ENCODE results near the gene KIF9.
"Not testable (repeated sequence)": the region's sequence is repeated elsewhere in the genome, so short reads cannot be mapped to it uniquely, and the experiment has no call there.

The KIF9 gene

GRCh38 chr3:47282424-47283192 lies at the start of gene KIF9, which contains the start of gene KLHL18:
Gene KIF9, minus strand, starts transcription at chr3:47282799. Its CDS starts 5,425 bp downstream, at chr3:47277374.
Gene KLHL18, plus strand, starts transcription at chr3:47282944. Its CDS starts 22 bp downstream, at chr3:47282966.
- TF ChIP-seq CTCF (IDR thresholded peaks at IDR 0.05): no peak
- DNase-seq (ENCODE audit: low spot score): peak; percentile 96
- peak within 1 kb of the TSS; percentile 85 to 97 for H3K27ac ChIP-seq

DNA sequence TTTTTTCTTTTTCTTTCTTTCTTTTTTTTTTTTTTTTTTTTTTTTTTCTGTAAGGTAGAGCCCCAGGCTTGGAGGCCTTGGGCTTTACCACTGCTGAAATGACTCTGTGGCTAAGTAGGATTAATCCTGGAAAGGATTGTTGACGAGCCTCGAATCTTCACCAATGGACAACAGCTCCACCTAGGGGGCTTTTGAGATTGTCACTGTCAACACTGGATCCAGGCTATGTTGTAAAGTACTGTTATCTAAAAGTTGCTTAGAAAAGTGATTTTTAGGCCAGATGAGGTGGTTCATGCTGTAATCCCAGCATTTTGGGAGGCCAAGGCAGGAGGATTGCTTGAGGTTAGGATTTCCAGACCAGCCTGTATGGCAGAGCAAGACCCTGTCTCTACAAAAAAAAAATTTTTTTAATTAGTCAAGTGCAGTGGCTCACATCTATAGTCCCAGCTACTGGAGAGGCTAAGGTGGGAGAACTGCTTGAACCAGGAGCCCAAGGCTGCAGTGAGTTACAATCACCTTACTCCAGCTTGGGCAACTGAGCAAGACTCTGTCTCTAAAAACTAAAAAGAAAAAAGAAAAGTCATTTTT lies 41.8 kb upstream of the KIF9 start:
- H3K27ac ChIP-seq: no peak overlapping the region
- TF ChIP-seq CTCF (IDR thresholded peaks at IDR 0.05): no peak
- no peak overlapping the region for H3K4me3 ChIP-seq
- no peak for DNase-seq (ENCODE audit: low spot score)

More at GRCh38 chr3:47282424-47283192, at the start of gene KIF9, which contains the start of gene KLHL18:
- H3K4me3 ChIP-seq: peak within 1 kb of the TSS; percentile 82

DNA sequence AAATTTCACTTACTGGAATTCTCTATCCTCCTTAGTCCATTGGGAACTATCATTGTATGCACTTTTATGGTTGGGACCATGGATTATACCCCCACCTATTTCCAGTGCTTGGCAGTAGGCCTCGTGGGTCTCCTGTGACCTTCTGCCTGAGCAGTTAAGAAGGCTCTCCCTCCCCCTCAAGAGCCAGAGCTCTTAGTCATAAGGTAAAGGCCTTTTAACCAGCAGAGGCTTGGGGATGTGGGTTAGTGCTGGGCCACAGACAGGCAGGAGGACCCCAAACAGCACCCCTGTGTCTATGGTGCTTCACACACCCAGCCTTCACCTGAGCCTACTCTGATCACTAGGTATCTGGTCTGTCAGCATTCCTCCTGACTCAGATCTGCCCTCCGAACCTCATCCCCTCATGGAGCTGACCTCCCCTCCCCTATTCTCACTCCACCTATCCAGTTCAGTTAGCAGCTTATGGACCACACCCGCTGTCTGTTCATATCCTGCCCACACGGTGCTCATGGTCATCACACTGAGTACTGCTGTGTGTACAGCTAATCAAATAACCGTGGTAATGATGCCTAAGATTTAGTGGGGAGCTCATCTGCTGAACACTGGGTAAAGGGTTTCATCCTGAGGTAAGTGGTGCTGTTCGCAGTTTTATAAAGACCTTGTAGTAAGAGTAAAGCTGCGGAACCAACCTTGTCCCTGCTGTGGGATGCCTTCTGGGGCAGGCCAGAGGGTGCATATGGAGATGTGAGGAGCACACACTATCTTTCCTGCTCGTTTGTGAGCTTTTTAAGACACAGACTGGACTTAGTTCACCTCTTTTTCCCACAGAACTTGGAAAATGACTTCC lies 41.1 kb upstream of the KIF9 start:
- H3K4me3 ChIP-seq: no peak overlapping the region
- no peak for TF ChIP-seq CTCF (IDR thresholded peaks at IDR 0.05)
- DNase-seq (ENCODE audit: low spot score): no peak
- no peak overlapping the region for H3K27ac ChIP-seq

GRCh38 chr3:47319956-47320355 lies 37.4 kb upstream of the KIF9 start:
- Histone ChIP-seq H3K4me3 (no peak overlapping the region), H3K27ac (no peak overlapping the region)
- DNase-seq (ENCODE audit: low spot score): no peak
- TF ChIP-seq CTCF (IDR thresholded peaks at IDR 0.05): no peak

DNA sequence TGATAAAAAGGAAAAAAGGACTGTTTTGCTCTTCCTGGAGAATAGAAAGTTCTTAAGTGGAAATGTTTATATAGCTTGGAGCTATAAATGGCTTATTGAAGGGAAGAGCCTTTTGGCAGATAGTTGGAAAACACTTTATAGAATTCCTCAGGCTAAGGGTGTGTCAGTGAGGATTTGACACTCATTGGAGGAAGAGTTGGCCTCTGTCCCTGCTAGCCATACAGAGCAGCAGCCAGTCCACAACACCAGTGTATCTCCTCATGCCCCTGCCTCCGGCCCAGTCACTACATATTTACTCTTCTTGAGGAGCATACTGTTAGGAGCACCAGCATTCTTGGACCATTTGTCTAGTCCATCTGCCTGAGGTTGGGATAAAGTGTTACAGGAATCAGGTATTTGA lies 36.3 kb upstream of the KIF9 start:
- Histone ChIP-seq H3K4me3 (no peak overlapping the region), H3K27ac (no peak overlapping the region)
- no peak for TF ChIP-seq CTCF (IDR thresholded peaks at IDR 0.05)
- DNase-seq (ENCODE audit: low spot score): no peak

DNA sequence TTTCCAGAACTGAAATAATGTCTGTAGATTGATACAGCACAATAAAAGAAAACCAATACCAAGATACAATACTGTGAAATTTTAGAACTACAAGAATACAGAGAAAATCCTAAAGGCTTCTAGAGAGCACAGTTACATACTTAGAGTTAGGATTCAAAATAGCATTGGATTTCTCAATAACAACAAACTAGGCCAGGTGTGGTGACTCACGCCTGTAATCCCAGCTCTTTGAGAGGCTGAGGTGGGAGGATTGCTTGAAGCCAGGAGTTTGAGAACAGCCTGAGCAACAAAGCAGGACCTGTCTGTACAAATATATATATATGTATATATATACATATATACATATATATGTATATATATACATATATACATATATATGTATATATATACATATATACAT lies 33.6 kb upstream of the KIF9 start:
- H3K27ac ChIP-seq; DNase-seq (ENCODE audit: low spot score); H3K4me3 ChIP-seq: not testable (repeated sequence)

DNA sequence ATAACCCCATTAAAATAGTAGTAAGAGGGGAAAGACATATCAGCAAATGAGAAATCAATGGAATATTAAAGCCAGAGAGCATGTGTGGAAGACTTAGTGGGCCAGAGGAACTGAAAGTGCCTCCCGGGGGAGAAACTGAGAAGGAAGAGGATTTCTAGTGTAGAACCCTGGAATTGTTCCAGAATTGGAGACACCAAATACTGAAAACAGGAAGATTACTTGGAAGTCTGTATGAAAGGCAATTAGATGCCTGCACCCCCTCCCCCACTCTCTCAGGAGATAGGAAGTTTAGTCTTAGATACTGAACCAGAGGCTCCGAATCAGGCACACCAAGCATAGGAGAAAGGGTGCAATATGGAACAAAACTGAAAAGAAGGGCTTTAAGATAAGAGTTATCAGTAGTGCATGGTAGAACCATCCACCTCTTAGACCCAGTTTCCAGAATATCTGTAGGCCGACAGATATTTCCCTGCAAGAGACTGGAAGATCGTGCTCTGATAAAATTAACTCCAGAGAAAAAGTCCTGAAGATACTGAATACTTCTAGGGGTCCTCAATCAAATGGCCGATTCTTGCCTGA lies 32.6 kb upstream of the KIF9 start:
- Histone ChIP-seq H3K4me3 (no peak overlapping the region), H3K27ac (no peak overlapping the region)
- TF ChIP-seq CTCF (IDR thresholded peaks at IDR 0.05): no peak
- DNase-seq (ENCODE audit: low spot score): no peak
